ENCODE measurements around the gene LIPG. TPM values are rescaled to one million over a fixed set of nuclear protein-coding genes. Genes with fewer than 3 reads are reported as not detected.

LIPG gene
- total and polyA plus RNA-seq, 2 donors, result 1.8 to 4.2 TPM

GRCh38 chr18:49645841-49646351, 84.0 kb downstream of the LIPG start:
- WGBS, result 93% methylated on average over 10 of the region's 10 CpGs
- Histone ChIP-seq H3K27me3 (ENCODE audit: control insufficient read depth in 2 of 2, insufficient read depth in 1 of 2, low read length in 1 of 2) (no peaks in the 10 kb centered on the region), H3K36me3 (ENCODE audit: control insufficient read depth in 2 of 2, insufficient read depth in 2 of 2, low read length in 1 of 2) (no peaks in the 10 kb centered on the region), H3K9me3 (ENCODE audit: control insufficient read depth in 2 of 2, insufficient read depth in 1 of 2, low read length in 1 of 2) (no peaks in the 10 kb centered on the region), H3K27ac (ENCODE audit: low read depth in 1 of 2, low read length in 1 of 2) (no peak overlapping the region), H3K4me3 (ENCODE audit: low read length in 2 of 2) (no peak overlapping the region), H3K4me1 (ENCODE audit: control insufficient read depth in 2 of 2, insufficient read depth in 2 of 2, low read length in 2 of 2) (no peaks in the 10 kb centered on the region)
- DNase-seq (ENCODE audit: low read depth in 6 of 9, low spot score in 9 of 9), result no peak

- Histone ChIP-seq H3K9me3 (ENCODE audit: control insufficient read depth in 2 of 2, insufficient read depth in 1 of 2, low read length in 1 of 2) (no peaks in the 10 kb centered on the region), H3K27me3 (ENCODE audit: control insufficient read depth in 2 of 2, insufficient read depth in 1 of 2, low read length in 1 of 2) (no peaks in the 10 kb centered on the region), H3K4me3 (ENCODE audit: low read length in 2 of 2) (no peak overlapping the region), H3K4me1 (ENCODE audit: control insufficient read depth in 2 of 2, insufficient read depth in 2 of 2, low read length in 2 of 2) (no peaks in the 10 kb centered on the region), H3K36me3 (ENCODE audit: control insufficient read depth in 2 of 2, insufficient read depth in 2 of 2, low read length in 1 of 2) (no peaks in the 10 kb centered on the region), H3K27ac (ENCODE audit: low read depth in 1 of 2, low read length in 1 of 2) (no peak overlapping the region)
- WGBS, result 95% methylated on average over 3 of the region's 3 CpGs
- no peak for DNase-seq (ENCODE audit: low read depth in 6 of 9, low spot score in 9 of 9)
Measured at GRCh38 chr18:49646873-49647272, 85.0 kb downstream of the LIPG start.

- WGBS, result 72% methylated on average over 8 of the region's 8 CpGs
- no peaks in the 10 kb centered on the region for H3K36me3 ChIP-seq (ENCODE audit: control insufficient read depth in 2 of 2, insufficient read depth in 2 of 2, low read length in 1 of 2)
- H3K27ac ChIP-seq (ENCODE audit: low read depth in 1 of 2, low read length in 1 of 2), result no peak overlapping the region
- no peak for DNase-seq (ENCODE audit: low read depth in 6 of 9, low spot score in 9 of 9)
- H3K27me3 ChIP-seq (ENCODE audit: control insufficient read depth in 2 of 2, insufficient read depth in 1 of 2, low read length in 1 of 2), result no peaks in the 10 kb centered on the region
- H3K4me1 ChIP-seq (ENCODE audit: control insufficient read depth in 2 of 2, insufficient read depth in 2 of 2, low read length in 2 of 2), result no peaks in the 10 kb centered on the region
- H3K9me3 ChIP-seq (ENCODE audit: control insufficient read depth in 2 of 2, insufficient read depth in 1 of 2, low read length in 1 of 2), result no peaks in the 10 kb centered on the region
- no peak overlapping the region for H3K4me3 ChIP-seq (ENCODE audit: low read length in 2 of 2)
Measured at GRCh38 chr18:49647496-49648168, 85.8 kb downstream of the LIPG start.

GRCh38 chr18:49648326-49648725, 86.5 kb downstream of the LIPG start:
- Histone ChIP-seq H3K4me1 (ENCODE audit: control insufficient read depth in 2 of 2, insufficient read depth in 2 of 2, low read length in 2 of 2) (no peaks in the 10 kb centered on the region), H3K27ac (ENCODE audit: low read depth in 1 of 2, low read length in 1 of 2) (no peak overlapping the region), H3K36me3 (ENCODE audit: control insufficient read depth in 2 of 2, insufficient read depth in 2 of 2, low read length in 1 of 2) (no peaks in the 10 kb centered on the region), H3K4me3 (ENCODE audit: low read length in 2 of 2) (no peak overlapping the region), H3K27me3 (ENCODE audit: control insufficient read depth in 2 of 2, insufficient read depth in 1 of 2, low read length in 1 of 2) (no peaks in the 10 kb centered on the region), H3K9me3 (ENCODE audit: control insufficient read depth in 2 of 2, insufficient read depth in 1 of 2, low read length in 1 of 2) (no peaks in the 10 kb centered on the region)
- DNase-seq (ENCODE audit: low read depth in 6 of 9, low spot score in 9 of 9), result no peak
- WGBS, result 97% methylated on average over 5 of the region's 5 CpGs

Other genes with a start within 250 kb of the LIPG start
- gene DYM, start 101.4 kb upstream of the LIPG start, total RNA-seq, result 40.9 TPM
- gene DYM, start 101.4 kb upstream of the LIPG start, polyA plus RNA-seq, result 19.6 TPM
- 26.6 TPM for gene C18orf32, start 74.8 kb upstream of the LIPG start, total RNA-seq
- gene C18orf32, start 74.8 kb upstream of the LIPG start, polyA plus RNA-seq, result 95.3 TPM
- 3,353 TPM for gene RPL17, start 69.6 kb upstream of the LIPG start, total RNA-seq
- gene RPL17, start 69.6 kb upstream of the LIPG start, polyA plus RNA-seq, result 3,762 TPM

Data from thymus (tissue), 11 donors.